T-helper 2 cell treated with Interferon-gamma antibody and Interleukin-4, amounts not matched to agents 5 μg/mL and 100 μg/mL, for 36 hours (primary cell): Measurements from ENCODE around the gene KIF26A.

Experiments used
- DNase-seq: peaks from one replicate; pipeline ENCODE4 v3.0.0; 2021; ENCODE audit warnings: low spot score
- H3K27ac Mint-ChIP-seq: one replicate; pipeline ENCODE4 v1.8.0; 2021; ENCODE audit warnings: mild to moderate bottlenecking, mixed read lengths
- H3K27me3 Mint-ChIP-seq: one replicate; pipeline ENCODE4 v1.8.0; 2021; ENCODE audit warnings: low read depth, mixed read lengths
- H3K36me3 Mint-ChIP-seq: one replicate; pipeline ENCODE4 v1.8.0; 2021; ENCODE audit warnings: low read depth, mixed read lengths
- H3K4me1 Mint-ChIP-seq: one replicate; pipeline ENCODE4 v1.8.0; 2021; ENCODE audit warnings: low read depth, mixed read lengths
- H3K4me3 Mint-ChIP-seq: one replicate; pipeline ENCODE4 v1.8.0; 2022; ENCODE audit warnings: mild to moderate bottlenecking, moderate library complexity, mixed read lengths
- H3K9me3 Mint-ChIP-seq: one replicate; pipeline ENCODE4 v1.8.0; 2021; ENCODE audit warnings: mixed read lengths

KIF26A gene

GRCh38 chr14:104114421-104115130 lies 23.8 kb upstream of the KIF26A start:
- no peaks in the 10 kb centered on the region for H3K4me1 Mint-ChIP-seq
- no peaks in the 10 kb centered on the region for H3K36me3 Mint-ChIP-seq
- no peak overlapping the region for H3K27ac Mint-ChIP-seq
- H3K27me3 Mint-ChIP-seq = peaks cover 14% of the 10 kb centered on the region
- no peak overlapping the region for H3K4me3 Mint-ChIP-seq
- no peaks in the 10 kb centered on the region for H3K9me3 Mint-ChIP-seq
- DNase-seq = no peak

- H3K9me3 Mint-ChIP-seq = no peaks in the 10 kb centered on the region
- H3K27ac Mint-ChIP-seq = no peak overlapping the region
- no peak for DNase-seq
- H3K4me1 Mint-ChIP-seq = no peaks in the 10 kb centered on the region
- H3K36me3 Mint-ChIP-seq = no peaks in the 10 kb centered on the region
- H3K4me3 Mint-ChIP-seq = no peak overlapping the region
- H3K27me3 Mint-ChIP-seq = peaks cover 16% of the 10 kb centered on the region
Measured at GRCh38 chr14:104115131-104115600, 23.2 kb upstream of the KIF26A start.

GRCh38 chr14:104115691-104116287 lies 22.6 kb upstream of the KIF26A start:
- peaks cover 20% of the 10 kb centered on the region for H3K27me3 Mint-ChIP-seq
- H3K4me1 Mint-ChIP-seq = no peaks in the 10 kb centered on the region
- no peak overlapping the region for H3K27ac Mint-ChIP-seq
- no peak for DNase-seq
- H3K4me3 Mint-ChIP-seq = no peak overlapping the region
- H3K9me3 Mint-ChIP-seq = no peaks in the 10 kb centered on the region
- no peaks in the 10 kb centered on the region for H3K36me3 Mint-ChIP-seq

- peak overlapping the region; percentile 38 for H3K4me3 Mint-ChIP-seq
Measured at GRCh38 chr14:104116288-104116755, 22.1 kb upstream of the KIF26A start.

GRCh38 chr14:104116756-104117340 lies 21.5 kb upstream of the KIF26A start:
- no peaks in the 10 kb centered on the region for H3K4me1 Mint-ChIP-seq
- H3K9me3 Mint-ChIP-seq = no peaks in the 10 kb centered on the region
- H3K36me3 Mint-ChIP-seq = no peaks in the 10 kb centered on the region
- no peak for DNase-seq
- H3K27me3 Mint-ChIP-seq = peaks cover 20% of the 10 kb centered on the region
- no peak overlapping the region for H3K27ac Mint-ChIP-seq
- no peak overlapping the region for H3K4me3 Mint-ChIP-seq

More at GRCh38 chr14:104116288-104116755, 22.1 kb upstream of the KIF26A start:
- H3K27me3 Mint-ChIP-seq = peaks cover 20% of the 10 kb centered on the region
- DNase-seq = no peak
- no peaks in the 10 kb centered on the region for H3K9me3 Mint-ChIP-seq
- no peaks in the 10 kb centered on the region for H3K4me1 Mint-ChIP-seq
- no peaks in the 10 kb centered on the region for H3K36me3 Mint-ChIP-seq
- H3K27ac Mint-ChIP-seq = no peak overlapping the region

GRCh38 chr14:104117341-104118005 lies 20.9 kb upstream of the KIF26A start:
- no peak for DNase-seq
- no peaks in the 10 kb centered on the region for H3K9me3 Mint-ChIP-seq
- H3K27me3 Mint-ChIP-seq = peaks cover 21% of the 10 kb centered on the region
- no peak overlapping the region for H3K4me3 Mint-ChIP-seq
- no peak overlapping the region for H3K27ac Mint-ChIP-seq
- no peaks in the 10 kb centered on the region for H3K36me3 Mint-ChIP-seq
- H3K4me1 Mint-ChIP-seq = no peaks in the 10 kb centered on the region

- Mint-ChIP-seq H3K27me3 (peaks cover 23% of the 10 kb centered on the region), H3K9me3 (no peaks in the 10 kb centered on the region), H3K4me3 (no peak overlapping the region), H3K4me1 (no peaks in the 10 kb centered on the region), H3K27ac (no peak overlapping the region), H3K36me3 (no peaks in the 10 kb centered on the region)
- DNase-seq = no peak
Measured at GRCh38 chr14:104118006-104118844, 20.2 kb upstream of the KIF26A start.

GRCh38 chr14:104119119-104119487 lies 19.3 kb upstream of the KIF26A start:
- Mint-ChIP-seq H3K27me3 (peaks cover 23% of the 10 kb centered on the region), H3K27ac (no peak overlapping the region), H3K4me1 (no peaks in the 10 kb centered on the region), H3K36me3 (no peaks in the 10 kb centered on the region), H3K4me3 (no peak overlapping the region), H3K9me3 (peaks cover 5% of the 10 kb centered on the region)
- DNase-seq = no peak

- H3K36me3 Mint-ChIP-seq = no peaks in the 10 kb centered on the region
- peaks cover 6% of the 10 kb centered on the region for H3K9me3 Mint-ChIP-seq
- H3K4me3 Mint-ChIP-seq = no peak overlapping the region
- peaks cover 23% of the 10 kb centered on the region for H3K27me3 Mint-ChIP-seq
- no peak for DNase-seq
- H3K27ac Mint-ChIP-seq = no peak overlapping the region
- no peaks in the 10 kb centered on the region for H3K4me1 Mint-ChIP-seq
Measured at GRCh38 chr14:104119488-104120251, 18.7 kb upstream of the KIF26A start.

GRCh38 chr14:104120281-104120741 lies 18.1 kb upstream of the KIF26A start:
- no peaks in the 10 kb centered on the region for H3K4me1 Mint-ChIP-seq
- DNase-seq = no peak
- H3K27me3 Mint-ChIP-seq = peaks cover 23% of the 10 kb centered on the region
- no peak overlapping the region for H3K27ac Mint-ChIP-seq
- no peak overlapping the region for H3K4me3 Mint-ChIP-seq
- H3K36me3 Mint-ChIP-seq = no peaks in the 10 kb centered on the region
- peaks cover 10% of the 10 kb centered on the region for H3K9me3 Mint-ChIP-seq

GRCh38 chr14:104121142-104121541 lies 17.2 kb upstream of the KIF26A start:
- Mint-ChIP-seq H3K4me3 (no peak overlapping the region), H3K27me3 (peaks cover 15% of the 10 kb centered on the region), H3K36me3 (no peaks in the 10 kb centered on the region), H3K4me1 (no peaks in the 10 kb centered on the region), H3K27ac (no peak overlapping the region), H3K9me3 (peaks cover 11% of the 10 kb centered on the region)
- DNase-seq = no peak

GRCh38 chr14:104123879-104124278 lies 14.5 kb upstream of the KIF26A start:
- H3K27ac Mint-ChIP-seq = no peak overlapping the region
- no peaks in the 10 kb centered on the region for H3K4me1 Mint-ChIP-seq
- no peaks in the 10 kb centered on the region for H3K36me3 Mint-ChIP-seq
- H3K27me3 Mint-ChIP-seq = peaks cover 14% of the 10 kb centered on the region
- no peak overlapping the region for H3K4me3 Mint-ChIP-seq
- no peak for DNase-seq
- peaks cover 16% of the 10 kb centered on the region for H3K9me3 Mint-ChIP-seq

- no peak overlapping the region for H3K27ac Mint-ChIP-seq
- peaks cover 13% of the 10 kb centered on the region for H3K27me3 Mint-ChIP-seq
- peaks cover 26% of the 10 kb centered on the region for H3K9me3 Mint-ChIP-seq
- no peaks in the 10 kb centered on the region for H3K36me3 Mint-ChIP-seq
- no peak overlapping the region for H3K4me3 Mint-ChIP-seq
- no peaks in the 10 kb centered on the region for H3K4me1 Mint-ChIP-seq
- DNase-seq = no peak
Measured at GRCh38 chr14:104125011-104125410, 13.4 kb upstream of the KIF26A start.
